GM12878 (cell line): ENCODE measurements around the gene SGIP1. TPM values are rescaled to one million over a fixed set of nuclear protein-coding genes. Genes with fewer than 3 reads are reported as not detected.

Experiments used
- ATAC-seq: fragments of 200-7000 bp; cut with Tn5 transposase; 3 replicates; pipeline ENCODE4 v1.9.1; 2020; ENCODE audit warnings: mild to moderate bottlenecking, moderate library complexity
- BruUV-seq: library from RNA; stranded (reverse); fragments of 400-500 nt; replicated peaks from 2 replicates; lab custom pipeline; 2021; lab: Mats Ljungman, UMichigan
- CTCF ChIA-PET: fragments of 300-600 bp; sonication (Branson Sonifier 250); formaldehyde crosslinking; extraction: SDS; loops from one replicate; lab custom pipeline; 2021; ENCODE audit warnings: inconsistent platforms; lab: Yijun Ruan, JAX
- POLR2A ChIA-PET: fragments of 350-600 bp; formaldehyde crosslinking; extraction: SDS; loops from one replicate; lab custom pipeline; 2021; ENCODE audit warnings: inconsistent platforms; lab: Charles Lee
- RAD21 ChIA-PET: fragments of 300-600 bp; sonication (Branson Sonifier 250); formaldehyde crosslinking; loops from one replicate; lab custom pipeline; 2023; ENCODE audit warnings: antibody characterized with exemption; ENCODE audit not compliant: unreplicated experiment; lab: Charles Lee
- SMC1A ChIA-PET: fragments of 300-600 bp; sonication (Branson Sonifier 250); formaldehyde crosslinking; loops from one replicate; lab custom pipeline; 2023; ENCODE audit not compliant: unreplicated experiment, uncharacterized antibody; lab: Charles Lee
- DNase-seq: peaks from one replicate; pipeline ENCODE4 v3.0.0-alpha.2; 2011; ENCODE audit warnings: low read depth, low spot score
- FAIRE-seq: peaks from 3 replicates; lab custom pipeline; 2011; peaks lifted over from hg19 to GRCh38; lab: Jason Lieb, UNC
- H2AFZ ChIP-seq: 2 replicates; pipeline ENCODE4 v1.6.0; 2011; ENCODE audit warnings: low read depth, low read length, control low read depth; ENCODE audit not compliant: control insufficient read depth
- H3K27ac ChIP-seq: 2 replicates; pipeline ENCODE4 v1.5.1; 2011; ENCODE audit warnings: control low read depth; ENCODE audit not compliant: control insufficient read depth, insufficient read depth
- H3K27me3 ChIP-seq, 2 experiments: replicated peaks in 1 of 2; 2 replicates each; pipeline versions ENCODE4 v1.6.0 to v1.6.1; 2011; ENCODE audit warnings: low read length in 1 of 2; ENCODE audit not compliant: control insufficient read depth in 2 of 2, insufficient read depth in 2 of 2
- H3K36me3 ChIP-seq, 2 experiments: 2 replicates each; pipeline ENCODE4 v1.5.1; 2011; ENCODE audit warnings: low read length in 1 of 2; ENCODE audit not compliant: control insufficient read depth in 2 of 2, insufficient read depth in 2 of 2
- H3K4me1 ChIP-seq: 2 replicates; pipeline ENCODE4 v1.6.1; 2011; ENCODE audit warnings: mild to moderate bottlenecking, low read length, moderate library complexity, mixed read lengths; ENCODE audit not compliant: control insufficient read depth, insufficient read depth
- H3K4me2 ChIP-seq: 2 replicates; pipeline ENCODE4 v1.6.0; 2011; ENCODE audit warnings: control low read depth; ENCODE audit not compliant: control insufficient read depth, insufficient read depth
- H3K4me3 ChIP-seq: fragments of 200-600 bp; sonication (generic); 2 replicates; pipeline ENCODE4 v1.5.1; 2016
- H3K79me2 ChIP-seq: 2 replicates; pipeline ENCODE4 v1.6.0; 2011; ENCODE audit warnings: low read length; ENCODE audit not compliant: control insufficient read depth, insufficient read depth
- H3K9ac ChIP-seq: 2 replicates; pipeline ENCODE4 v1.8.0; 2011; ENCODE audit warnings: low read length, control low read depth, mixed read lengths; ENCODE audit not compliant: control insufficient read depth, insufficient read depth
- H3K9me3 ChIP-seq: replicated peaks from 3 replicates; pipeline ENCODE4 v1.5.1; 2011; ENCODE audit warnings: mild to moderate bottlenecking, low read length; ENCODE audit not compliant: control insufficient read depth, insufficient read depth
- H4K20me1 ChIP-seq: 2 replicates; pipeline ENCODE4 v1.6.0; 2011; ENCODE audit not compliant: control insufficient read depth, insufficient read depth
- STAT1 ChIP-seq: fragments of 450-650 bp; conservative IDR thresholded peaks from 2 replicates; pipeline ENCODE4 v1.6.1; 2014; ENCODE audit warnings: antibody characterized with exemption, mild to moderate bottlenecking
- TCF3 ChIP-seq: IDR thresholded peaks from 2 replicates; pipeline ENCODE4 v1.6.1; 2012; ENCODE audit warnings: low read depth, mild to moderate bottlenecking, low read length, borderline replicate concordance; ENCODE audit not compliant: insufficient read depth
- WGBS: methylation state at CpG from one replicate; pipeline ENCODE4 v1.1.6; 2016; ENCODE audit warnings: low lambda C conversion rate; ENCODE audit not compliant: insufficient replicate concordance, insufficient coverage; ENCODE audit errors: missing lambda C conversion rate; 5-methylcytosine and 5-hydroxymethylcytosine counted together
- in situ Hi-C: fragments of 300-500 bp; cut with MboI; formaldehyde crosslinking; loops from 9 replicates; pipeline ENCODE4 v1.14.3; 2018; ENCODE audit warnings: mixed read lengths
- intact Hi-C: fragments of 100-400 bp; cut with micrococcal nuclease; formaldehyde crosslinking; loops from one replicate; pipeline ENCODE4 v1.14.2; 2022; ENCODE audit not compliant: unreplicated experiment
- polyA plus RNA-seq, 11 experiments: library from polyadenylated mRNA; depleted of rRNA in 4 of 11; unstranded in 6 of 11; stranded (reverse) in 5 of 11; fragments of >200 nt; fragmentation: Nextera tagmentation in 4 of 11; fragmentation: Illumina TruSeq in 1 of 11; extraction: Ambion mirVana in 4 of 11; extraction: Trizol in 1 of 11; gene quantifications; 1 replicate in 1 of 11; 2 replicates in 10 of 11; pipeline versions ENCODE4 v1.2.1 to v1.2.3, GENCODE V29; 2011 to 2016; ENCODE audit warnings: inconsistent platforms in 2 of 11, missing spikeins in 2 of 11, low read depth in 1 of 11
- total RNA-seq, 4 experiments: library from RNA; depleted of rRNA in 3 of 4; stranded (reverse); fragments of >200 nt in 3 of 4; fragmentation: Illumina TruSeq in 1 of 4; extraction: Trizol in 1 of 4; gene quantifications; 2 replicates each; pipeline versions ENCODE4 v1.2.1 to v1.2.3, GENCODE V29; 2013 to 2021

SGIP1 gene
- total and polyA plus RNA-seq, 10 of the 15 experiments (the other 5 are each of a cell fraction or from before 2014, with no cell fraction given) = 0.15 TPM; not detected in 9

DNA sequence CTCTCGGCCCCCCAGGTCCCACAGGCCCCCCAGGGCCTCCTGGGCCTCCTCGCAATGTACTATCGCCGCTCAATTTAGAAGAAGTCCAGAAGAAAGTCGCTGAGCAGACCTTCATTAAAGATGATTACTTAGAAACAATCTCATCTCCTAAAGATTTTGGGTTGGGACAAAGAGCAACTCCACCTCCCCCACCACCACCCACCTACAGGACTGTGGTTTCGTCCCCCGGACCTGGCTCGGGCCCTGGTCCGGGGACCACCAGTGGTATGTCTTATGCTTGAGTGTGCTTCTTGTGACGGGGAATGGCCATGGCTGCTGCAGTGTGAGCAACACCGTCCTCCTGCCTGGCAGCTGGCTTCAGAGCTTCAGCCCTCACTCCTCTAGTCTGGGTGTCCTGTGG lies 148.2 kb downstream of the SGIP1 start:
- H3K79me2 ChIP-seq = no peaks in the 10 kb centered on the region
- intact Hi-C loops = no loop called here
- ATAC-seq (no peak), FAIRE-seq (no peak), DNase-seq (no peak)
- SMC1A ChIA-PET = no interaction called here
- WGBS = 43% methylated on average over 11 of the region's 11 CpGs
- no peaks in the 10 kb centered on the region for H3K4me1 ChIP-seq
- no TSS peak for BruUV-seq
- POLR2A ChIA-PET = no interaction called here
- no peak overlapping the region for H3K4me2 ChIP-seq
- in situ Hi-C loops = no loop called here
- H3K27ac ChIP-seq = no peak overlapping the region
- no peaks in the 10 kb centered on the region for H3K27me3 ChIP-seq
- H2AFZ ChIP-seq = no peak overlapping the region
- H3K4me3 ChIP-seq = no peak overlapping the region
- no peaks in the 10 kb centered on the region for H3K9me3 ChIP-seq
- no peaks in the 10 kb centered on the region for H3K36me3 ChIP-seq
- no peaks in the 10 kb centered on the region; the same call in 1 of the 2 replicates for H4K20me1 ChIP-seq
- CTCF ChIA-PET = no interaction called here
- TF ChIP-seq TCF3 = no peak
- RAD21 ChIA-PET = no interaction called here
- no peak overlapping the region for H3K9ac ChIP-seq

DNA sequence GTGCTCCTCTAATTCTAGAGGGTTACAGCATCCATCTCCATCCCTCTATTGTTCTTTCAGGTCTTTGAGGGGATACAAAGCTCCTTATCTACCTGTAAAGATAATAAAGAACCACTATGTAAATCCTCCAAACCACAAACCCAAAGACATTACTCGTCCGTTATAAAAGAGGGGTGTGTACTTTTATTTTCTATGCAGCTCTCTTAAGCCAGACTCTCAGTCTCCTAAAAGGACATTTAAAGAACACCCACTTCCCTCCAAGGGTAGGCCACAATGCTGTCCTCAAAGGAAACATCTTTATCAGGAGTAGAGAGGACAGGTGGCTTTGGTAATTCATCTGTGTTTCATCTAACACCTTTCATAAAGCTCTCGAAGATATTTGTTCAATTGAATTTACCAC lies 150.4 kb downstream of the SGIP1 start:
- ChIA-PET CTCF (interaction anchor here (0.7 to 0.8 kb wide), 3 partner anchors 9 to 14 kb away, joined by 3 to 4 read pairs (median 3); no protein-coding TSS in a partner anchor), RAD21 (no interaction called here)
- BruUV-seq = no TSS peak

More for the DNA sequence above, 150.4 kb downstream of the SGIP1 start:
- POLR2A ChIA-PET = no interaction called here
- in situ Hi-C loops (no loop called here), intact Hi-C loops (no loop called here)
- no peak overlapping the region for H3K27ac ChIP-seq
- H3K9ac ChIP-seq = no peak overlapping the region
- DNase-seq (no peak), FAIRE-seq (no peak), ATAC-seq (no peak)
- SMC1A ChIA-PET = interaction anchor here (2.5 kb wide), 1 partner anchor 8 kb away, joined by 6 read pairs; no protein-coding TSS in a partner anchor
- WGBS = 2% methylated on average over 3 of the region's 3 CpGs
- H3K4me1 ChIP-seq = no peaks in the 10 kb centered on the region
- H3K4me2 ChIP-seq = no peak overlapping the region
- no peaks in the 10 kb centered on the region; the same call in 1 of the 2 replicates for H4K20me1 ChIP-seq
- H3K4me3 ChIP-seq = no peak overlapping the region
- H3K9me3 ChIP-seq = no peaks in the 10 kb centered on the region
- H3K79me2 ChIP-seq = no peaks in the 10 kb centered on the region
- no peaks in the 10 kb centered on the region for H3K27me3 ChIP-seq
- H2AFZ ChIP-seq = no peak overlapping the region
- TF ChIP-seq STAT1 = no peak
- no peaks in the 10 kb centered on the region for H3K36me3 ChIP-seq
